Prostate gland (tissue), 2 donors: ENCODE results near the gene CDC14B.

ENCODE experiments used
- CTCF ChIP-seq, 4 experiments: fragments of 200-600 bp in 2 of 4; fragments of 450-650 bp in 2 of 4; sonication (generic) in 2 of 4; IDR thresholded peaks; 1 replicate in 3 of 4; 2 replicates in 1 of 4; pipeline ENCODE4 v1.5.1; 2016 to 2019; ENCODE audit warnings: antibody characterized with exemption in 4 of 4, mild to moderate bottlenecking in 2 of 4, moderate library complexity in 2 of 4
- POLR2A ChIP-seq: fragments of 450-650 bp; IDR thresholded peaks from one replicate; pipeline ENCODE4 v1.6.1; 2016; ENCODE audit warnings: antibody characterized with exemption, mild to moderate bottlenecking

GRCh38 chr9:96461336-96461735 lies 158.3 kb downstream of the CDC14B start:
- TF ChIP-seq CTCF (IDR thresholded peaks at IDR 0.05) = no peak
- TF ChIP-seq POLR2A = no peak
